HepG2 (cell line): ENCODE measurements around the gene MAMLD1. TPM values are rescaled to one million over a fixed set of nuclear protein-coding genes. Genes with fewer than 3 reads are reported as not detected.

ENCODE experiments used
- ATAC-seq: fragments of 200-7000 bp; cut with Tn5 transposase; 3 replicates; pipeline ENCODE4 v1.9.1; 2020; ENCODE audit warnings: mild to moderate bottlenecking, moderate library complexity
- BruUV-seq: library from RNA; stranded (reverse); fragments of 400-500 nt; replicated peaks from 2 replicates; lab custom pipeline; 2021; lab: Mats Ljungman, UMichigan
- CTCF ChIA-PET: fragments of 300-600 bp; formaldehyde crosslinking; extraction: SDS; loops from one replicate; lab custom pipeline; 2021; ENCODE audit warnings: low total read pairs, inconsistent platforms, low intra/inter-chr PET ratio; lab: Yijun Ruan, JAX
- POLR2A ChIA-PET: fragments of 350-600 bp; sonication (Branson Sonifier 250); formaldehyde crosslinking; loops from one replicate; lab custom pipeline; 2020; ENCODE audit warnings: antibody characterized with exemption, inconsistent platforms; lab: Yijun Ruan, JAX
- DNase-seq: peaks from one replicate; pipeline ENCODE4 v3.0.0-alpha.2; 2015; ENCODE audit warnings: low spot score
- FAIRE-seq: peaks from 3 replicates; lab custom pipeline; 2011; peaks lifted over from hg19 to GRCh38; lab: Jason Lieb, UNC
- H2AFZ ChIP-seq: one replicate; pipeline ENCODE4 v1.6.1; 2011; ENCODE audit warnings: low read length, inconsistent platforms
- H3K27ac ChIP-seq: fragments of 300-600 bp; 3 replicates; pipeline ENCODE4 v1.8.0; 2011; ENCODE audit warnings: mixed run types, mild to moderate bottlenecking, mixed read lengths, low read length, inconsistent platforms; ENCODE audit not compliant: insufficient read depth; ENCODE audit errors: extremely low read length
- H3K27me3 ChIP-seq, 2 experiments: fragments of 200-600 bp in 1 of 2; 2 replicates in 1 of 2; 3 replicates in 1 of 2; pipeline versions ENCODE4 v1.6.0 to v1.8.0; 2011; ENCODE audit warnings: low read length in 2 of 2, mild to moderate bottlenecking in 2 of 2, moderate library complexity in 2 of 2, inconsistent platforms in 1 of 2; ENCODE audit not compliant: insufficient read depth in 2 of 2, control insufficient read depth in 1 of 2
- H3K36me3 ChIP-seq, 2 experiments: fragments of 200-600 bp in 1 of 2; replicated peaks in 1 of 2; 2 replicates in 1 of 2; 3 replicates in 1 of 2; pipeline versions ENCODE4 v1.5.1 to v1.8.0; 2011; ENCODE audit warnings: low read length in 2 of 2, inconsistent platforms in 1 of 2; ENCODE audit not compliant: insufficient read depth in 2 of 2, control insufficient read depth in 1 of 2
- H3K4me1 ChIP-seq: 2 replicates; pipeline ENCODE4 v1.5.1; 2012; ENCODE audit warnings: low read length, inconsistent platforms; ENCODE audit not compliant: insufficient read depth
- H3K4me2 ChIP-seq: 2 replicates; pipeline ENCODE4 v1.6.0; 2011; ENCODE audit warnings: low read depth, low read length, inconsistent platforms
- H3K4me3 ChIP-seq, 3 experiments: fragments of 200-600 bp in 1 of 3; sonication (generic), shearing (Covaris generic) in 1 of 3; replicated peaks in 1 of 3; 2 replicates each; pipeline ENCODE4 v1.5.1; 2011 to 2016; ENCODE audit warnings: low read length in 3 of 3, inconsistent platforms in 2 of 3, low read depth in 2 of 3, mild to moderate bottlenecking in 2 of 3, control low read depth in 1 of 3, mixed read lengths in 1 of 3; ENCODE audit not compliant: insufficient read depth in 1 of 3
- H3K79me2 ChIP-seq: one replicate; pipeline ENCODE4 v1.6.1; 2011; ENCODE audit warnings: low read length, inconsistent platforms; ENCODE audit not compliant: insufficient read depth
- H3K9ac ChIP-seq: 2 replicates; pipeline ENCODE4 v1.6.0; 2011; ENCODE audit warnings: mild to moderate bottlenecking, low read depth, low read length, inconsistent platforms; ENCODE audit not compliant: insufficient read depth
- H3K9me3 ChIP-seq: 2 replicates; pipeline ENCODE4 v1.5.1; 2012; ENCODE audit warnings: mild to moderate bottlenecking, low read length
- H4K20me1 ChIP-seq: 2 replicates; pipeline ENCODE4 v1.6.0; 2011; ENCODE audit warnings: inconsistent platforms, mild to moderate bottlenecking, low read length, moderate library complexity; ENCODE audit not compliant: insufficient read depth
- ATF7-NPFF ChIP-seq: sonication (generic); formaldehyde crosslinking; IDR thresholded peaks from 2 replicates; pipeline ENCODE4 v1.8.1; 2023; ENCODE audit warnings: mild to moderate bottlenecking, low read depth, missing genetic modification reagents, moderate library complexity
- ATM ChIP-seq: fragments of 450-650 bp; IDR thresholded peaks from 2 replicates; pipeline ENCODE4 v1.7.1; 2017; ENCODE audit warnings: mild to moderate bottlenecking, borderline replicate concordance
- BATF2 ChIP-seq: sonication (generic); formaldehyde crosslinking; IDR thresholded peaks from 2 replicates; pipeline ENCODE4 v1.8.0; 2022; ENCODE audit warnings: mild to moderate bottlenecking, missing genetic modification reagents, moderate library complexity
- BORCS8-MEF2B ChIP-seq: sonication (generic); formaldehyde crosslinking; IDR thresholded peaks from 2 replicates; pipeline ENCODE4 v1.8.0; 2022; ENCODE audit warnings: mild to moderate bottlenecking, missing genetic modification reagents
- DRAP1 ChIP-seq: IDR thresholded peaks from 2 replicates; pipeline ENCODE4 v1.6.1; 2016; ENCODE audit warnings: missing genetic modification reagents, missing compliant biosample characterization
- GLMP ChIP-seq: sonication (generic); formaldehyde crosslinking; IDR thresholded peaks from 2 replicates; pipeline ENCODE4 v1.9.0; 2021; ENCODE audit warnings: missing genetic modification reagents, mild to moderate bottlenecking, borderline replicate concordance
- HOMEZ ChIP-seq: IDR thresholded peaks from 2 replicates; pipeline ENCODE4 v1.6.1; 2016; ENCODE audit warnings: low read depth
- MEIS1 ChIP-seq: sonication (generic); formaldehyde crosslinking; IDR thresholded peaks from 2 replicates; pipeline ENCODE4 v1.9.0; 2021; ENCODE audit warnings: mild to moderate bottlenecking, missing genetic modification reagents, moderate library complexity, borderline replicate concordance
- NKX3-1 ChIP-seq: sonication (generic); formaldehyde crosslinking; IDR thresholded peaks from 2 replicates; pipeline ENCODE4 v1.5.0; 2020; ENCODE audit warnings: missing genetic modification reagents
- RXRA ChIP-seq: sonication (generic); formaldehyde crosslinking; IDR thresholded peaks from 2 replicates; pipeline ENCODE4 v1.5.1; 2020; ENCODE audit warnings: missing genetic modification reagents
- TMF1 ChIP-seq: sonication (generic); formaldehyde crosslinking; IDR thresholded peaks from 2 replicates; pipeline ENCODE4 v1.8.1; 2022; ENCODE audit warnings: low read depth, missing genetic modification reagents
- TSC22D2 ChIP-seq: sonication (generic); formaldehyde crosslinking; IDR thresholded peaks from 2 replicates; pipeline ENCODE4 v1.5.1; 2020; ENCODE audit warnings: missing genetic modification reagents, mild to moderate bottlenecking, borderline replicate concordance
- ZBTB20 ChIP-seq: sonication (generic); formaldehyde crosslinking; IDR thresholded peaks from 2 replicates; pipeline ENCODE4 v1.8.1; 2023; ENCODE audit warnings: missing genetic modification reagents, low read depth, mild to moderate bottlenecking, borderline replicate concordance
- ZFP41 ChIP-seq: sonication (generic); formaldehyde crosslinking; IDR thresholded peaks from 2 replicates; pipeline ENCODE4 v1.4.0; 2020; ENCODE audit warnings: mild to moderate bottlenecking, missing genetic modification reagents, borderline replicate concordance
- WGBS: methylation state at CpG from one replicate; pipeline ENCODE4 v1.1.6; 2017; ENCODE audit warnings: low lambda C conversion rate; 5-methylcytosine and 5-hydroxymethylcytosine counted together
- in situ Hi-C: cut with HindIII; loops from 2 replicates; pipeline ENCODE4 v1.10.0; 2017; ENCODE audit warnings: low pct_unique_long_range_greater_than_20kb; ENCODE audit not compliant: extremely low pct_ligation_motif_present
- intact Hi-C: fragments of 100-400 bp; cut with micrococcal nuclease; formaldehyde crosslinking; loops from one replicate; pipeline ENCODE4 v1.10.0; 2022; ENCODE audit not compliant: unreplicated experiment
- polyA plus RNA-seq, 8 experiments: library from polyadenylated mRNA; depleted of rRNA in 3 of 8; stranded (reverse) in 7 of 8; unstranded in 1 of 8; fragments of >200 nt; fragmentation: Illumina TruSeq in 4 of 8; extraction: Trizol in 4 of 8; gene quantifications; 2 replicates each; pipeline versions ENCODE4 v1.2.1 to v1.2.3, GENCODE V29; 2011 to 2016; ENCODE audit warnings: low read depth in 4 of 8, missing spikeins in 1 of 8, mixed read lengths in 1 of 8; ENCODE audit not compliant: insufficient read depth in 1 of 8
- total RNA-seq, 5 experiments: library from RNA; depleted of rRNA; stranded (reverse); fragments of >200 nt; fragmentation: Illumina TruSeq; extraction: Trizol; gene quantifications; 2 replicates each; pipeline ENCODE4 v1.2.3, GENCODE V29; 2016; ENCODE audit warnings: low read depth in 1 of 5
- TF ChIP-seq, protein P1 (sequence below): sonication (generic); formaldehyde crosslinking; IDR thresholded peaks from 2 replicates; pipeline ENCODE4 v1.5.0; 2020; ENCODE audit warnings: missing genetic modification reagents

MAMLD1 gene
- total and polyA plus RNA-seq, 2 of the 13 experiments (the other 11 are each of a cell fraction or from before 2014, with no cell fraction given) = not detected

DNA sequence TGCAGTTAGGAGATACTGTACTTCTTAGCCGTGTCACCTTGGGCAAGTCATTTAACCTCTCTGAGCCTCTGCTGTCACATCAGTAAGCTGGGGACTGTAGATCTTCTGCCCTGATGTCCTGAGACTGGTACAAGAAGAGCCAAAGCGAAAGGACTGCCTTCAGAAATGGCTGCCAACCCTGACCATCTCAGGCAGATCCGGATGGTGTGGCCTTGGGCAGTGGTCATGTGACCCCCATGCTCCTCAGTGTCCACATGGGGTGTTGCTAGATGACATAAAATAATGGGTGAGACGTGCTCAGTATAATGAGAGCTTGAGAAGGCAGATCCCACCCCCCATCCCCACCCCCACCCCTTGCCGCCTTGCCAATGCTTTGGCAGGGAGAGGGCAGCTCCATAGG is 144.9 kb downstream of the MAMLD1 start:
- no peaks in the 10 kb centered on the region for H3K79me2 ChIP-seq
- no peak for TF ChIP-seq HOMEZ
- TF ChIP-seq BORCS8-MEF2B (CRISPR knock-in tag) = no peak
- no peak for TF ChIP-seq GLMP (CRISPR knock-in tag)
- no peak for TF ChIP-seq TSC22D2
- TF ChIP-seq DRAP1 = no peak
- no peak for TF ChIP-seq TMF1 (CRISPR knock-in tag)
- no peak for TF ChIP-seq ATM
- TF ChIP-seq, protein P1, sequence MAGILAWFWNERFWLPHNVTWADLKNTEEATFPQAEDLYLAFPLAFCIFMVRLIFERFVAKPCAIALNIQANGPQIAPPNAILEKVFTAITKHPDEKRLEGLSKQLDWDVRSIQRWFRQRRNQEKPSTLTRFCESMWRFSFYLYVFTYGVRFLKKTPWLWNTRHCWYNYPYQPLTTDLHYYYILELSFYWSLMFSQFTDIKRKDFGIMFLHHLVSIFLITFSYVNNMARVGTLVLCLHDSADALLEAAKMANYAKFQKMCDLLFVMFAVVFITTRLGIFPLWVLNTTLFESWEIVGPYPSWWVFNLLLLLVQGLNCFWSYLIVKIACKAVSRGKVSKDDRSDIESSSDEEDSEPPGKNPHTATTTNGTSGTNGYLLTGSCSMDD (CRISPR knock-in tag) = no peak
- TF ChIP-seq RXRA (CRISPR knock-in tag) = no peak
- TF ChIP-seq MEIS1 = no peak
- no peak for TF ChIP-seq NKX3-1 (CRISPR knock-in tag)
- no peak for TF ChIP-seq ATF7-NPFF (CRISPR knock-in tag)
- no peak for TF ChIP-seq ZFP41 (CRISPR knock-in tag)
- TF ChIP-seq ZBTB20 (CRISPR knock-in tag) = no peak
- no peak for TF ChIP-seq BATF2 (CRISPR knock-in tag)
- CTCF ChIA-PET = no interaction called here
- no peak overlapping the region for H3K27ac ChIP-seq
- H3K9ac ChIP-seq = no peak overlapping the region
- no peaks in the 10 kb centered on the region; a peak in 2 of 5 replicates for H3K27me3 ChIP-seq
- H4K20me1 ChIP-seq = no peaks in the 10 kb centered on the region
- ATAC-seq (no peak), DNase-seq (no peak), FAIRE-seq (no peak)
- WGBS = 20% methylated on average over 1 of the region's 5 CpGs
- H3K4me3 ChIP-seq = no peak overlapping the region
- no TSS peak for BruUV-seq
- in situ Hi-C loops = no loop called here
- no peaks in the 10 kb centered on the region for H3K4me1 ChIP-seq
- intact Hi-C loops = no loop called here
- H3K4me2 ChIP-seq = no peak overlapping the region
- H2AFZ ChIP-seq = no peak overlapping the region
- POLR2A ChIA-PET = no interaction called here
- H3K9me3 ChIP-seq = no peaks in the 10 kb centered on the region
- no peaks in the 10 kb centered on the region for H3K36me3 ChIP-seq
